Psoas muscle (tissue), 8 donors: ENCODE data around the gene TMEM88. TPM values are rescaled to one million over a fixed set of nuclear protein-coding genes. Genes with fewer than 3 reads are reported as not detected.
"Not testable (repeated sequence)": the region's sequence is repeated elsewhere in the genome, so short reads cannot be mapped to it uniquely, and the experiment has no call there.

Source experiments
- ATAC-seq, 4 donors: fragments of 200-7000 bp; cut with Tn5 transposase; one replicate each; pipeline ENCODE4 v1.9.1; 2020; ENCODE audit warnings: moderate library complexity in 3 of 4, mild to moderate bottlenecking in 2 of 4
- DNase-seq, 2 donors: peaks; one replicate each; pipeline ENCODE4 v3.0.0-alpha.2; 2020
- H3K27ac ChIP-seq: fragments of 200-600 bp; one replicate; pipeline ENCODE4 v1.8.0; 2022
- H3K27me3 ChIP-seq, 3 donors: fragments of 200-600 bp in 1 of 3; one replicate each; pipeline versions ENCODE4 v1.6.1 to v1.8.0; 2013 to 2022; ENCODE audit warnings: low read length in 2 of 3, mild to moderate bottlenecking in 2 of 3, moderate library complexity in 1 of 3; ENCODE audit not compliant: insufficient read depth in 3 of 3
- H3K36me3 ChIP-seq, 2 donors: fragments of 200-600 bp in 1 of 2; one replicate each; pipeline versions ENCODE4 v1.6.1 to v1.8.0; 2013 to 2022; ENCODE audit warnings: low read depth in 1 of 2, mild to moderate bottlenecking in 1 of 2, moderate library complexity in 1 of 2; ENCODE audit not compliant: insufficient read depth in 1 of 2
- H3K4me1 ChIP-seq: fragments of 200-600 bp; one replicate; pipeline ENCODE4 v1.8.0; 2022
- H3K4me3 ChIP-seq: fragments of 200-600 bp; one replicate; pipeline ENCODE4 v1.8.0; 2022; ENCODE audit warnings: mild to moderate bottlenecking
- H3K9me3 ChIP-seq: fragments of 200-600 bp; one replicate; pipeline ENCODE4 v1.8.0; 2022
- WGBS, 3 donors: extraction: QIAGEN DNeasy Blood & Tissue Kit; methylation state at CpG; one replicate each; pipeline versions ENCODE4 v1.1.6 to v1.1.7; 2013; 5-methylcytosine and 5-hydroxymethylcytosine counted together
- intact Hi-C, 2 donors: fragments of 100-400 bp; cut with DNase I; formaldehyde crosslinking; loops; one replicate each; pipeline versions ENCODE4 v1.11.0 to v1.14.2; 2022
- long read RNA-seq, 2 donors: library from polyadenylated mRNA; unstranded; transcript quantifications; one replicate each; pipeline ENCODE4 v2.0.0, GENCODE V29; 2021
- polyA plus RNA-seq, 3 donors: library from polyadenylated mRNA; stranded (reverse); fragments of 200-250 nt; gene quantifications; one replicate each; pipeline ENCODE4 v1.2.3, GENCODE V29; 2013
- total RNA-seq, 4 donors: library from RNA; stranded (reverse); fragmentation: NEBNext Ultra II Directional in 2 of 4; extraction: Animal tissue kit (Norgen Biotek cat#: 25700) in 2 of 4; gene quantifications; one replicate each; pipeline versions ENCODE4 v1.2.1 to v1.2.4, GENCODE V29; 2021 to 2023
- TF ChIP-seq, protein P1 (sequence below): fragments of 200-600 bp; IDR thresholded peaks from one replicate; pipeline ENCODE4 v1.8.0; 2022; ENCODE audit warnings: antibody characterized with exemption
- donor health status: healthy with polysubstance abuse.
- donor health status: DM: no; HTN: no; CAD: no; lungs with moderate emphysema.
- donor health status: Bipolar disorder and iron deficiency.
- donor health status: healthy.
- donor health status: DM: yes; HTN: yes; CAD: no.
- donor health status: DM: no; HTN: no; CAD: no.
- donor health status: DM: no; HTN: no; CAD: no.
- donor health status: DM: yes; HTN: yes; CAD: no.

The TMEM88 gene
- 10 to 100 TPM; 16.3 to 31.3 (median 19.0) TPM for total RNA-seq
- polyA plus RNA-seq: 10 to 100 TPM; 24.0 to 57.4 (median 42.6) TPM
- long read RNA-seq, donor 1, partial matches to known transcripts: 0 of 6 reads
- long read RNA-seq, donor 1, other reads (novel, unspliced or antisense): 0 of 6 reads
- long read RNA-seq, donor 2, transcript TMEM88-201 (2 exons, 875 nt): major isoform, 6 of 11 reads
- long read RNA-seq, donor 2, partial matches to known transcripts: 0 of 11 reads
- long read RNA-seq, donor 2, other reads (novel, unspliced or antisense): 3 of 11 reads

DNA sequence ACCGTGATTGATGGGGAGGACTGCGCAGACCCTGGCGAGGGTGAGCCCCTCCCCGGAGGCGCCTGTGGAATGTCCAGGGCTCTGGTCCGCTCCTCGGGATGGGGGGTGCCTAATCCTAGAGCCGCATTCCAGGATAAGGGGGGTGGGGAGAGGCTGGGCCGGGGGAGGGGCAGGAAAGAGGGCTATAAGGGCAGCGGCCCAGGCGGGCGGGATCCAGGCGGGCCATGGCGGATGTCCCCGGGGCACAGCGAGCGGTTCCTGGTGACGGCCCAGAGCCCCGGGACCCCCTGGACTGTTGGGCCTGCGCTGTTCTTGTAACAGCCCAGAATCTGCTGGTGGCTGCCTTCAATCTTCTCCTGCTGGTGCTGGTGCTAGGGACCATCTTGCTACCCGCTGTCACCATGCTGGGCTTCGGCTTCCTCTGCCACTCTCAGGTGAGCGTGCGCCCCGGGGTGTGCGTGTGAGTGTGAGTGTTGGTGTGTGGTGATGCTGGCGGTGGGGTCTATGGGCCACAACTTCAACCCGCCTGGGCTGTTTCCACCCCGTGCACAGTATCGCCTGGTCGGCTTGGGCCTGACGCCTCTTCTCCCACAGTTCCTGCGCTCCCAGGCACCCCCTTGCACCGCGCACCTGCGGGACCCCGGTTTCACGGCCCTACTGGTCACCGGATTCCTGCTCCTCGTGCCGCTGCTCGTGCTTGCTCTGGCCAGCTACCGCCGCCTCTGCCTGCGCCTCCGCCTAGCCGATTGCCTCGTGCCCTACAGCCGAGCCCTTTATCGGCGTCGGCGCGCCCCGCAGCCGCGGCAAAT lies at the start of gene TMEM88:
TSS of gene TMEM88 (plus strand) at position 216 of the 809 bp plus-strand sequence. CDS start at position 225, 9 bp downstream.
- Histone ChIP-seq H3K4me3 (peak within 1 kb of the TSS; percentile 86), H3K4me1 (peaks cover 31% of the 10 kb centered on the region), H3K27me3 (no peaks in the 10 kb centered on the region), H3K36me3 (peaks cover 3 to 45% of the 10 kb centered on the region in 2 donors), H3K27ac (peak within 1 kb of the TSS; percentile 93), H3K9me3 (no peaks in the 10 kb centered on the region)
- WGBS, 3 donors: 53 to 57% (median 57%) methylated on average over 47 to 57 of the region's 57 CpGs
- intact Hi-C loops: loop anchor here in 1 of 2 donors (5.0 kb wide), 1 partner anchor 113 kb away; no protein-coding TSS in a partner anchor
- TF ChIP-seq, protein P1, sequence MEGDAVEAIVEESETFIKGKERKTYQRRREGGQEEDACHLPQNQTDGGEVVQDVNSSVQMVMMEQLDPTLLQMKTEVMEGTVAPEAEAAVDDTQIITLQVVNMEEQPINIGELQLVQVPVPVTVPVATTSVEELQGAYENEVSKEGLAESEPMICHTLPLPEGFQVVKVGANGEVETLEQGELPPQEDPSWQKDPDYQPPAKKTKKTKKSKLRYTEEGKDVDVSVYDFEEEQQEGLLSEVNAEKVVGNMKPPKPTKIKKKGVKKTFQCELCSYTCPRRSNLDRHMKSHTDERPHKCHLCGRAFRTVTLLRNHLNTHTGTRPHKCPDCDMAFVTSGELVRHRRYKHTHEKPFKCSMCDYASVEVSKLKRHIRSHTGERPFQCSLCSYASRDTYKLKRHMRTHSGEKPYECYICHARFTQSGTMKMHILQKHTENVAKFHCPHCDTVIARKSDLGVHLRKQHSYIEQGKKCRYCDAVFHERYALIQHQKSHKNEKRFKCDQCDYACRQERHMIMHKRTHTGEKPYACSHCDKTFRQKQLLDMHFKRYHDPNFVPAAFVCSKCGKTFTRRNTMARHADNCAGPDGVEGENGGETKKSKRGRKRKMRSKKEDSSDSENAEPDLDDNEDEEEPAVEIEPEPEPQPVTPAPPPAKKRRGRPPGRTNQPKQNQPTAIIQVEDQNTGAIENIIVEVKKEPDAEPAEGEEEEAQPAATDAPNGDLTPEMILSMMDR: no peak
- DNase-seq: peak in 1 of 2 donors; percentile 64
- no peak for ATAC-seq

DNA sequence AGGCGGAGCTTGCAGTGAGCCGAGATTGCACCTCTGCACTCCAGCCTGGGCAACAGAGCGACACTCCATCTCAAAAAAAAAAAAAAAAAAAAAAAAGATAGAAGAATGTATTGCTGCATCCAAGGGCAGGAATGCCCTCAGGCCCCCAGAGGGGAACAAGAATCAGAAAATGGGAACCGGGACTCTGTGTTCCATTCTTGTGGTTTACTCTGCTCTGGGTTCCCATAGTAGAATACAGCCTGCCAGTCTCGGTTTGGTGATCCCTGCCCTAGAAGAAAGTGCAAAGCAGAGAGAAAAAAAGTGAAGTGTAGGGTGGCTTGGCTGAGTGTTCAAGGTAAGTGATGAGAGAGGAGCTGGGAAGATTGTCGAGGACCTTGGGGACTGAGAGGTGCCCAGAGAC lies 48.3 kb upstream of the TMEM88 start:
- TF ChIP-seq, protein P1: no peak
- Histone ChIP-seq H3K4me1 (no peaks in the 10 kb centered on the region), H3K27ac (no peak overlapping the region), H3K27me3 (peaks cover 0 to 29% (median 4%) of the 10 kb centered on the region in 3 donors), H3K36me3 (no peaks in the 10 kb centered on the region), H3K4me3 (no peak overlapping the region), H3K9me3 (no peaks in the 10 kb centered on the region)
- WGBS, 3 donors: 79 to 82% (median 80%) methylated on average over 6 of the region's 6 CpGs
- intact Hi-C loops: no loop called here
- no peak for DNase-seq
- no peak for ATAC-seq

- no peaks in the 10 kb centered on the region for H3K9me3 ChIP-seq
- H3K27me3 ChIP-seq: peaks cover 0 to 23% (median 4%) of the 10 kb centered on the region in 3 donors
- intact Hi-C loops: no loop called here
- 82 to 86% (median 83%) methylated on average over 21 of the region's 21 CpGs for WGBS, 3 donors
- TF ChIP-seq, protein P1: no peak
- no peak overlapping the region for H3K27ac ChIP-seq
- no peaks in the 10 kb centered on the region for H3K4me1 ChIP-seq
- ATAC-seq (no peak), DNase-seq (no peak)
- no peak overlapping the region for H3K4me3 ChIP-seq
- H3K36me3 ChIP-seq: no peaks in the 10 kb centered on the region
Measured at GRCh38 chr17:7807206-7807605, 47.7 kb upstream of the TMEM88 start.

DNA sequence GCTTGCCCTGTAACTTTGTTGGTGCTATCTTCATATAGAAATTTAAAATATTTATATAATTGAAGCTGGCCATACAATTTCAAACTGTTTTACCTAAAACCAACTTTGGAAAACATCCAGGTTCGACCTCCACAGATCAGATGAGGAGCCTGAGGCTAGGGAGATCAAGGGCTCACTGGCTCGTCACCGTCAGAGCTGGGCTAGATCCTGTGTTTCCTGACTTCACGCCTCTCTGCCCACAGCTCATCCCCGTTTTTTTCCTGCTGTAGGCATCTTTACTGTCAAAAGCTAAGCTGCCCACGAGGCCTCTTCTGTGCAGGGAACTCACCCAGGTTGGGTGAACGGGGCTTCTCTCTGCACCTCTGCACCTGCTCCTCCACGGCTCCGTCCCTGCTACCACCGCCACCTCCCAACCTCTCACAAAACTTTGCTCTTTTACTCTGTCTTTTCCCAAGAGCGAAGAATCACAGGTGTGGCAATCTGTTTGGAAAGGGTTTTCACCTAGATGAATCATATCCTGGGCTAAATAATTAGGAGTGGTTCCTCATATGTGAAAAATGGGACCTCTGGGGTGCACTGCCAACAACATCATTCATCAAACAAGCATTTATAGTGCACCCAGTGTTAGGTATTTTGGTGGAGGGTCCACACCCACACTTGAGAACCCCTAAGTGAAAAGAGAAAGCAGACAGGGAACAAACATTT lies 45.6 kb upstream of the TMEM88 start:
- Histone ChIP-seq H3K9me3 (no peaks in the 10 kb centered on the region), H3K27ac (no peak overlapping the region), H3K36me3 (no peaks in the 10 kb centered on the region), H3K4me1 (no peaks in the 10 kb centered on the region), H3K27me3 (peaks cover 0 to 13% (median 1%) of the 10 kb centered on the region in 3 donors), H3K4me3 (no peak overlapping the region)
- DNase-seq (no peak), ATAC-seq (no peak)
- WGBS, 3 donors: 69 to 76% (median 72%) methylated on average over 11 of the region's 11 CpGs
- intact Hi-C loops: no loop called here
- TF ChIP-seq, protein P1: no peak

- H3K4me3 ChIP-seq, H3K27ac ChIP-seq, DNase-seq, intact Hi-C loops, ATAC-seq, H3K36me3 ChIP-seq, H3K9me3 ChIP-seq, H3K4me1 ChIP-seq: not testable (repeated sequence)
- peaks cover 0 to 13% (median 1%) of the 10 kb centered on the region in 3 donors for H3K27me3 ChIP-seq
- 76 to 81% (median 77%) methylated on average over 9 of the region's 9 CpGs for WGBS, 3 donors
Measured at GRCh38 chr17:7809791-7810343, 45.0 kb upstream of the TMEM88 start.
